Jurkat, Clone E6-1 (cell line): ENCODE results near the gene AMBRA1.

Source experiments
- DNase-seq: peaks from one replicate; pipeline ENCODE4 v3.0.0-alpha.2; 2011; ENCODE audit warnings: low read depth, low spot score
- H3K4me3 ChIP-seq: 2 replicates; pipeline ENCODE4 v1.5.1; 2011; ENCODE audit warnings: mild to moderate bottlenecking, low read length, control low read depth, moderate library complexity

The AMBRA1 gene

DNA sequence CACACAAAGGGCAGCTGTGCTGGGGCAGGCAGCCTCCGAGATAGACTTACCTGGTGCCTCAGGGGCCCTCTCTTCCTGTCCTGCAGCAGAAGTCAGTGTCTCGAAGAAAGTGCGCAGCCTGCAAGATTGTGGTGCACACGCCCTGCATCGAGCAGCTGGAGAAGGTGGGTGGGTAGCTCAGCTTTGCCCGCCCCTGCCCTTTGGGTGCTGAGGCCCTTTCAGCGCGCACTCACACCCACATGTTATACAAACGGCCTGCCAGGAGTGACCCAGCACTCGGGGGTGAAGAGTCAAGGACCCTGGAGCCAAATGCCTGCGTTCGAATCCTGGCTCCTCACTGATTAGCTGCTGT, 225.9 kb downstream of the AMBRA1 start:
- H3K4me3 ChIP-seq, result no peak overlapping the region
- DNase-seq, result no peak

DNA sequence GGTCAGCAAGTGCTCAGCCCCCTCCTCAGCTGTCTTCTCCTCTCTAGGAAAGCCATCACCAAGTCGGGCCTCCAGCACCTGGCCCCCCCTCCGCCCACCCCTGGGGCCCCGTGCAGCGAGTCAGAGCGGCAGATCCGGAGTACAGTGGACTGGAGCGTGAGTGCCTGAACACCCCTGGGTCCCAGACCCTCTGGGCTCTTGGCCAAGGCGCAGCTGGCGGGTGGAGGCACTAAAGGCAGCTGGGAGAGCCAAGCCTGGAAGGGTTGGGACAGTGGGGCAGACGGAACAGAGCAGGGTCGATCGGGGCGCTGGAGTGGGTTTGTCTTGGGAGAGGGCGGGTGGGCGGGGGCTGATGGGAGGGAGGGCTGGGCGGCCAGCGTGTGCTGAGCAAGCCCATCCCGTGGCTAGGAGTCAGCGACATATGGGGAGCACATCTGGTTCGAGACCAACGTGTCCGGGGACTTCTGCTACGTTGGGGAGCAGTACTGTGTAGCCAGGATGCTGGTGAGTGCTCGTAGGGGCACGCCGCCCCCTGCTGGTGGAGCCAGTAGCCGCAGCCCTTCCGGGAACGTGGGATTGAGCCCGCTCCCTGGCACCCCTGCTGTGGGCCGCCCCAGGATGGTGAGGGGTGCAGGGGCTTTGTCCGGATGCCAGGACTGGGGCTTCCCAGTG, 226.4 kb downstream of the AMBRA1 start:
- DNase-seq, result peak; percentile 50
- H3K4me3 ChIP-seq, result no peak overlapping the region

DNA sequence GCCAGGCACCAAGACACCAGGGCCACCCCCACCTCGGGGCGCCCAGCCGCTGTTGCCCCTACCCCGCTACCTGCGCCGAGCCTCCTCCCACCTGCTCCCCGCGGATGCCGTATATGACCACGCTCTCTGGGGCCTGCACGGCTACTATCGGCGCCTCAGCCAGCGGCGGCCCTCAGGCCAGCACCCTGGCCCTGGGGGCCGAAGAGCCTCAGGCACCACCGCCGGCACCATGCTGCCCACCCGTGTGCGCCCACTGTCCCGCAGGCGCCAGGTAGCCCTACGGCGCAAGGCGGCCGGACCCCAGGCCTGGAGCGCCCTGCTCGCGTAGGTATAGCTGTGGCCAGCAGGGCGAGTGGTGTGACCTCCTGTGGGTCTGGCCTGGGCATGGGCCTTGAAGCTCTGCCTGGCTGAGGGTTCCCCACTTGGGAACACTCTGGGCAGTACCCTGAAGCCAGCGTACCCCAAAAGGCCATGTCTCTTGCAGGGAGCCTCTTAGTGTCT, 227.1 kb downstream of the AMBRA1 start:
- DNase-seq, result no peak
- no peak overlapping the region for H3K4me3 ChIP-seq

DNA sequence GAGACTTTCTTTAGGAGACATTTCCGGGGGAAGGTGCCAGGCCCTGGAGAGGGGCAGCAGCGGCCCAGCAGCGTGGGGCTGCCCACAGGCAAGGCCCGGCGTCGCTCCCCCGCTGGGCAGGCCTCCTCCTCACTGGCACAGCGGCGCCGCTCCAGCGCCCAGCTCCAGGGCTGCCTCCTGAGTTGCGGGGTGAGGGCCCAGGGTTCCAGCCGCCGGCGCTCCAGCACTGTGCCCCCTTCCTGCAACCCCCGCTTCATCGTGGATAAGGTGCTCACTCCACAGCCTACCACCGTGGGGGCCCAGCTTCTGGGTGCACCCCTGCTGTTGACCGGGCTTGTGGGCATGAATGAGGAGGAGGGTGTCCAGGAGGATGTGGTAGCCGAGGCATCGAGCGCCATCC, 227.6 kb downstream of the AMBRA1 start:
- no peak overlapping the region for H3K4me3 ChIP-seq
- DNase-seq, result no peak

DNA sequence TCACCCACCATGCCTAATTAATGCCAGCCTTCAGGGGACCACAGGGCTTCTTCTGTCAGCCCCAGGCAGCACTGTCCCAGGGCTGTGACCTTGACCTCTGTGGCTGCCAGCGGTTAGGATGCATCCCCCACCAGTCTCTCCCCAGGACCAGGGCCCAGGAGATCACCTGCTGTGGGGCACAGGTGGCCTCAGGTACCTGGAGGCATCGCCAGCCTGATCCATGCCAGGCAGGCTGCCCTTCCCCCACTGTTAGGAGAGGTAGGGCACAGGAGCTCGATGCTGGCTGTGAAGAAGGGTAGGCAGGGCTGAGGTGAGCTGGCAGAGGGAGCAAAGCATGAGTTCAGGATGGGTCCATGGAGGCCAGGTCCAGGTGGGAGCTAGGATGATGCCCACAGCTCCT, 229.0 kb downstream of the AMBRA1 start:
- no peak overlapping the region for H3K4me3 ChIP-seq
- no peak for DNase-seq

DNA sequence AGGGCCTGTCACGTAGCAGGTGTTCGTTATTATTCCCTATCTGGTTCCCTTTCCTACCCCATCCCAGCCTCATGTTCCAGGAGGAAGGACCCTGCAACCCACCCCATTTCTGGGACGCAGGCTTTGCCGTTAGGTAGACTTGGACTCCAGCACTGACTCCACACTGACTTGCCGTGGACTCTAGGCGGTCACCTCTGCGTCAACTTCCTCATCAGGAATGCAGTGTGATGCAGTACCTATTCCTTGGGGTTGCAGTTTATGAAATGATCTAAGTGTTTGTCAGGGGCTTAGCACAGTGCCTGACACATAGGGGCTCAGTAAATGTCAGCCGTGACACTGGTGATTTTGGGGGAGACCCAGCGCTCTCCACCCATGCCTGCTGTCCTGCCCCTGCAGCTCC, 229.8 kb downstream of the AMBRA1 start:
- no peak overlapping the region for H3K4me3 ChIP-seq
- DNase-seq, result no peak

DNA sequence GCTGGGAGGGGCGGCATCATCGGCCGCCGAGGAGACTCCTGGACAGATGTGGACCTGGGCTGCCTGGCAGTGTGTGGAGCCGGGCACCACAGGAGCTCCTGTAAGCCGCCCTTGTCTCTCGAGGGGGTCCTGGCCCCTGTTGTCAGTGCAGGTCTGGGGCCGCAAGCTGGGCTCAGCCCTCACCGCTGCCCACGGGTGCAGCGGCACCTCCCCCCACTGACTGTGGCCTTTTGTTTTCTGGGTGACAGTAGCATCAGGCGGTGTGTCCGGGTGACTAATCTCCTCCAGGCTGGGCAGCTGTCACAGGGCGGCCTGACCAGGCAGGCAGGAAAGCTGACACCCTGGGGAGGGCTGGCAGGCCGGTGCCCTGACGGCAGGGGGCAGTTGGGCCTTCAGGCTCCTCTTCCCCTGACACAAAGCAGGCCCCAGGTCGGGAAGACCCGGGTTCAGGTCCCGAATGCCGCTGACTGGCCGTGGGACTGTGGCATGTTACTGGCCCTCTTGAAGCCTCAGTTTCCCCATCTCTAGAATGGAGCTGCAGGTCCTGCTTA, 230.3 kb downstream of the AMBRA1 start:
- no peak overlapping the region for H3K4me3 ChIP-seq

DNA sequence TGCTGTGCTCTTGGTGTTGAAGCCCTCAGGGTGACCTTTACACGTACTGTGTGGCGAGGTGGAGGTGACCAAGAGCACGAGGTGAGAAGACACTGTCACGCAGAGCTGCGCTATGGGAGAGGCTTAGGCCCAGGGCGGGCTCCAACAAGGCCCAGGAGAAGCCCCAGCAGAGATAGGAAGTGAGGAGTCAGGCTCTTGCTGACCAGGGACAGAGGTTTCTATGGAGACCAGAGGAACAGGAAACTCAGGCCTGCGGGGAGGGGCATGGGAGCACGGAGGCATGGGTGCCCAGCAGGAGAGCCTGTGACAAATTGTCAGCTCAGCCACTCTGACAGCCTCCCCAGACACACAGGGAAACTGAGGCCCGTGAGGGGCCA, 230.8 kb downstream of the AMBRA1 start:
- no peak for DNase-seq
- H3K4me3 ChIP-seq, result no peak overlapping the region

More for the DNA sequence above, 230.3 kb downstream of the AMBRA1 start:
- DNase-seq, result no peak

DNA sequence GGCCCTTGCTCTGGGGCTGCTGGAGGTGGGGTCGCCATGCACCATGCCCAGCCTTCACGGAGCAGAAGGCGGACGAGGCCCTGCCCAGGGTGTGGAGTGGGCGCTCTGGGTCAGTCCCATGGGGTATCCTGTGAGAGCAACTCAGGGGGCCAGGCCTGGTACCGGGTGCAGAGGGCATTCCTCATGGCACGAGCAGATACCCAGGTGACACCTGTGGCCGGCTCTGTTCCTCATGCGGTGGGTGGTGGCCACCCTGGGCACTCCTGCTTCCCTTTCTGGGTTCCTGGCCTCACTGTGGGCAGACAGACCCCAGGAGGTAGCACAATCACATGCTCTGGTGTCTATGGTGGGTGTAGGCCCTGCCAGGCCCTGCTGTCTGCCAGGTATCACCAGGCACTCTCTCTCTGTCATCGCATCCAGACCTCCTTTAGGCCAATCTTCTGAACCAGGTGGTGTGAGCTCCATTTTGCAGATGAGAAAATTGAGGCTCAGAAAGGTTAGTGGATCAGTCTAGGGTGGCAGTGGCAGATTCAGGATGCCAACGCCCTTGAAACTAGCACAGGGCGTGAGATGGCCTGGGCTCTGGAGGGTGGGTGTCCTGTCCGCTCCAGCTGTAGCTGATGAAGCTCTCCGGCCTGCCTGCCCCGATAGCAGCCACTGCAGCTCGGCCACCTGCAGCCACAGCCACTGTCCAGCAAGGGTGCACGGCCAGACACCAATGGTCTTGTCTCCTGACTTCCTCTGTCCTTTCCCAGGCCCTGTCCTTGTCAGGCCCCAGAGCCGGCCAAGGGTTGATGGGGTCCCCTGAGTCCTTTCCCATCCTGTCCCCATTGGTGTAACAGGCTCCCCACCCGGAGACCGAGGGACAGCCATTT, 231.4 kb downstream of the AMBRA1 start:
- no peak for DNase-seq
- H3K4me3 ChIP-seq, result peak overlapping the region; percentile 81

DNA sequence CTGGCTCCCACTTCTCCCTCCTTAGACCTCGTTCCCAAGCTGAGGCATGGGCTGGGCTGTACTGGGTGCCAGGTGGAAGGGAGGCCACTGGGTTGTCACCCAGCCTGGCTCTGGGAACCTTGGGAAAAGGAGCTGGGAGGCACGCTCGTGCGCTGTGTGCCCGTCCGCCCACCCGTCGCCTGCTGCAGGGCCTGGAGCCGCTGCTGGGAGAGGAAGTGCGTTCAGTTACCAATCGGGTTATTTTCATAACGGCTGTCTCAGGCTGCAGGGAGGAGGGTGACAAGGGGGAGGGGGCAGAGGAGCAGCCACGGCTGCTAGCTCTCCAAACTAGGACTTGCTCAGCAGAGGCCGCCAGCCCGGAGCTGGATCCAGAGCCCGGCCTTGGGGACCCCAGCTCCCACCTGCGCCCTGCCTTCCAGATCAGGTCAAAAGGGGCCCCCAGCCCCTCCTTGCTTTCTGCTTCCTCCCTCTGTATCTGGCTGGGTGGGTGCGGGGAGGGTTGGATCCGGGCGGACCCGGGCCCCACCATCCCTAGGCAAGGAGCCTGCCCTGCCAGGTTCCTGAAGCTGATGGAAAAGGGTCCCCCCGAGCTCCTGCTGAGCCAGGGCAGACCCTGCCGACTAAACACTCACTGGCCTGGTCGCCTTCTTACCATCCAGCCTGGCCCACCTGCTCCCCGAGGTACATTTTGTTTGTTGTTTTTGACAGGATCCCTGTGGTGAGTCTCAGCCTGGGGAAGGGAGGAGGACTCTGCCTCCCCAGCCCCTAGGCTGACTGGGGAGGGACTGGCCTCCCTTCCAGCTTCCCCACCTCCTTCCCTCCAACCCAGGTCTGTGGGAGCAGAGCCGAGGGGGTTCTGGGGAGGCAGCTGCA, 232.3 kb downstream of the AMBRA1 start:
- DNase-seq, result peak; percentile 85
- peak overlapping the region; percentile 81 for H3K4me3 ChIP-seq

DNA sequence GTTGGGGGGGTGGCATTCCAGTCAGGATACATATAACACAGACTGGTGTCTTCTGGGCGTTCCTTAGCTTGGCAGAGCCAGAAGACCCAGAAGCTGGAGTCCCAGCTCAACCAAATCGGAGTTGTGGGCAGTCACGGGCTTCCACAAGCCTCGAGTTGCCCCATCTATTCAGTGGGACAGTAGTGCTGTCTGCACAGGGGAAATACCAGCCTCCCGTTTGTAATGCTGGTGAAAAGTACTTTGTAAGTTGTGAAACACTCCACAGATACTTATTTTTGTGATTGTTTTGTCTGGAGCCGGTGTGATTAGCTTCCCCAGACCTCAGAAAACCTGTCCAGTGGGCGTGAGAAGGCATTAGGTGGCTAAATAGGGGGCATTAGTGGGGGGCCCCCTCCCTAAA, 232.9 kb downstream of the AMBRA1 start:
- DNase-seq, result no peak
- peak overlapping the region; percentile 81 for H3K4me3 ChIP-seq

DNA sequence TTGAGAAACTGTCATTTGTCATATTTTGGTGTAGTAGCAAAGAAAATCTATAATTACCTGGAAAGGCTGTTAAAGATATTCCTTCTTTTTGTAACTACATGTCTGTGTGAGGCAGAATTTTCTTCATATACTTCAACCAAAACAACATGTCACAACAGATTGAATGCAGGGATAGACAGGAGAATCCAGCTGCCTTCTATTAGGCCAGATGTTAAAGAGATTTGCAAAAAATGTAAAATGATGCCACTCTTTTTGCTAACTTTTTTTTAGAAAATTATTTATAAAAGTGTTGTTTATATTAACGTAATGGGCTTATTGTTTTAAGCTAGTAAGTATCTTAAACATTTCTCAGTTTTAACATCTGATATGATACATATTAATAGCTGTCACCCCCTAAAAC, 233.9 kb downstream of the AMBRA1 start:
- H3K4me3 ChIP-seq, result no peak overlapping the region
- no peak for DNase-seq

DNA sequence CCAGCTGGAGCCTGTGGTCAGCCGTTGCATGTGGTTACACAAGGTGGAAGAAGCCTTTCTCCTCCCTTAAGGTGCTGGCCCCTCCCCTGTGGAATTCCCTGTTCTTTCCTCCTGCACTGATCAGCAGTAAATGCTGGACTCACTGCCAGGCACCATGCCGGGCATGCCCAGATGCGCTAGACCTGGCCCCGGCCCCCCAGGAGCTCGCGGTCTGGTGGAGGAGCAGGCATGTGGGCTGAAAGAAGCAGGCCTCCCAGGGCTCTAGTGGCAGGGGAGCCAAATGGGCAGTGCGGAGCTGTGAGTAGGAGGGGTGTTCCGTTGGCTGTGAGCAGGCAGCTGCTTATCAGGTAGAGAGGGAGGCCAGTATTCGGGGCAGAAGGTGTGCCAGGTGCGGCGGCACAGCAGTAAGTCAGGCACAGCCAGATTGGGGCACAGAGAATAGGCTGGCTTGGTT, 236.3 kb downstream of the AMBRA1 start:
- H3K4me3 ChIP-seq, result no peak overlapping the region
- DNase-seq, result no peak

DNA sequence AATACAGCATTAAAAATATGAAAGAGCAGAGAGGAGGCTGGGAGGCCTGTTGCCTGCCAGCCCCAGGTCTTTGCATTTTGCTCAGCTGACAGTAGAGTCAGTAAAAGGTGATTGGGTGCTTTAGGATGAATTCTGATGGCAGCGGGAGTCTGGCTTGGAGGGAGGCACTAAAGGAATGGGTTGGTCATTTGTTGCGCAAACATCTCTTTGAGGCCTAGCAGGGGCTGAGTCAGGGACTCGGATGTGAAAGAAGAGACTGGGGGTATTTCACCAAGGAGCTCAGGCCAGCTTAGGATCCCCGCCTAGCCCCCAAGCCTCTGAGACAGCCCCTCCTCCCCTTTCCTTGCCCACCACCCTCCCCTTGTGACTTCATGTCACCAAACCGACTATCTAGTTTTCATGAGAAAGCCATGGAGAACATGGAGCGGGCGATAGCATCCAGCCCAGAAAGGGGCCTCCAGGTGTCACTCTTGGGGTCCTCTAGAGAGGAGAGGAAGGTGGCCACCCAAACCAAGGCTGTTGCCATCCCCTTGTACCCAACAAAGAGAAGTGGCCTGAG, 236.8 kb downstream of the AMBRA1 start:
- H3K4me3 ChIP-seq, result no peak overlapping the region
- no peak for DNase-seq

DNA sequence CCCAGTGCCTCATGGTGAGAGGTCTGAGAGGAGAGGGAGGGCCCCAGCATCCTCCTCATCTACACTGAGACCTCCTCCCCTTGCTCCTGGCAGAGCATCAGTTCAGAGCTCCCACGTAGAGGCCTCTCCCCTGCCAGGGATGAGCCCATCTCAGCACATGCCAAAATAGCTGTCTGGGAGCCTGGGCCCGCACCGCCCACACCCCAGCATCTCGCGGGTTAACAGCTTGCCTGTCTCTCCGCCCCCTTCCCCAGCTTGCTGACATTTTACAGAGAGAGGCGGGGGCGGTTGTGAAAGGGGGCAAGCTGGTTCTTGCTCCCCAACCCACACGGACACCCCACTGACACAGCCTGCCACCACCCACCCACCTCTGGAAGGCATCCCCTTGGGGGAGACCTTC, 240.1 kb downstream of the AMBRA1 start:
- H3K4me3 ChIP-seq, result no peak overlapping the region
- DNase-seq, result no peak

DNA sequence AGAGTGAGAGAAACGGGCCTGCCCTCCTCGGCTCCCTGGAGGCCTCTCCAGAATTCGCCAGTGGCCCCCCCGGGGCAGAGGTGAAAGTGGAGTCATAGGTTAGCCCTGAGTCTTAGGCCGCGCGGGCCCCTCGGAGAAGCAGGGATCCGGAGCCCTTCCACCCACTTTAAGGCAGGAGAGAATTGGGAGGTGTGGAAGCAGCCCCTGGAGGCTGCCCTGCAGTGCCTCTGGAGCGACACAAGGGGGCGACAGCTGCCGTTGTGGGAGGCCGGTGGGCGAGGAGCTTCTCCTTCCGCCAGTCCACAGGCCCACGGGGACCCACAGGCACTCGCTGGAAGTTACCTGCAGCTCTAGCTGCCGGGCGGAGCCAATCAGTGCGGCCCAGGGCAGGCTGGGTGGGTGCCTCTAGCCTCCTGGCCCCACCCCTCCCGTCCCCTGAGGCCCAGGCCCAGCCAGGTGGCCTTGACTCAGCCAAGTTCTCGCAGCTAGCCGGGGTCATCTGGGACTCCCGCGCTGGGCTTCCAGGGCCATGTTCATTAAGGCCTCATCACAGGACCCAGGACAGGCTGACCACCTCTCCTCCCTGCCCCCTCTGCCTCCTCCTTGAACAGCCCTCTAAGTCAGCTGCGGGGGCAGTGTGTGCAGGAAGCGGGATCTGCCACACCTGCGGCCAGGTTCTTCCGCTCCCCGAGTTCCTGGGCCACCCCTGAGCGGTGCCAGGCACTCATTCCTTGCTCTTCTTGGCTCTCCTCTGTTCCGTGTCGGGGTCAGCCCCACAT, 241.6 kb downstream of the AMBRA1 start:
- DNase-seq, result no peak
- no peak overlapping the region for H3K4me3 ChIP-seq

DNA sequence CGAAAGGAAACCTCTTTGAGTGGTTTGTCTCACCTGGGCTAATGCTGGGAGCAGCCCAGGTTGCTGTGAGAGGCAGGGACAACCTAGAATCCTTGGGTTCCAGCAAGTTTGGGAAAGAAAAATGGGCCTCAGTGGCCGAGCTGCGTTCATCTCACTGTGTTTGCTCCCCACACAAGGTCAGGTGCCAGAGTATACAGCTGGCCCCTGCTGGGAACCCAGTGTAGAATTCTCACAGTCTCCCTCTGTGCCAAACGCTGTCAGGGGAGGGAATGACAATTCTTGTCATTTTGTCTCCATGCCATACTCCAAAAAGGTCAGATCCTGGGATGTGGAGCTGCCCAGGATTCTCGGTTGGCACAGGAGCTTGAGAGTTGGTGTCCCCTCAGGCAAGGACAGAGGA, 242.2 kb downstream of the AMBRA1 start:
- no peak for DNase-seq
- H3K4me3 ChIP-seq, result no peak overlapping the region

DNA sequence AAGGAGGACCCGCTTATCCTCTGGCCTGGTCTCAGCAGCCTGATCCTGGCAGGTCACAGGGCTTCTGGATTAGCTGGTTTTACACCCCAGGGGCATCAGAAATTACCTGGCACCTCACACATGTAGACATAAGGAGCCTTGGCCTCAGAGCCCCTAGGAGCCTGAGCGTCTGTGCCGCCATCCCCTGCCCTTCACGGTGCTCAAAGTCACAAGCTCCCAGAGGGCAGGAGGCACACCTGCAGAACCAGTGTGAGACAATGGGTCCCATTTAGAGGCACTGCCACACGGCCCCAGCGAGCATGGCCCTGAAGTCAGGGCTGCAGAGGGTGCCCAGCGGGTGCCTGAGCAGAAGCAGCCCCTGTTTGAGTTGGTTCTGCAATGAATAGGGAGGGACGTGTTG, 242.7 kb downstream of the AMBRA1 start:
- no peak overlapping the region for H3K4me3 ChIP-seq
- DNase-seq, result no peak
